ENCODE data around the gene RGS13.

RGS13 gene

DNA sequence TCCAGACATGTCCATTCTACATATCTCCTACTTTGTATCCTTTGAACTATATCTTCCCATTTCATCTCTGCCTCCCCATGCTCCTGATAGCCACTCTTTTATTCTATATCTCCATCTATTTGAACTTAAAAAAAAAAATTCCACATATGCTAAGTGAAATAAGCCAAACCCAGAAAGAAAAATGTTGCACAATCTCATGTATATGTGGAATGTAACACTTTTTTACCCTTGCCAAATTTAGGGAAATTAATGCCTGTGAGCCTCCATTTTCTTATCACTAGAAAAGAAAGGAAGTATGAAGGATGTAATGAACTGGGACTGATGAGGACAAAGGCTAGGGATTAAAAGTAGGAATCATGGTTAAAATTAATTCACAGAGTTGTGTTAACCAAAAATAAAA lies 53.5 kb downstream of the RGS13 start:
- peaks cover 14% of the 10 kb centered on the region for H3K9me3 ChIP-seq (ENCODE audit: insufficient read depth, low read length)
- TF ChIP-seq YY1 (IDR thresholded peaks at IDR 0.05; ENCODE audit: insufficient read depth, insufficient read length) (no peak), SUZ12 (IDR thresholded peaks at IDR 0.05; ENCODE audit: extremely low read depth, insufficient read depth, insufficient read length) (no peak), ZNF274 (IDR thresholded peaks at IDR 0.05; ENCODE audit: low read depth, low read length) (no peak)
- no peaks in the 10 kb centered on the region for H3K27me3 ChIP-seq (ENCODE audit: insufficient read depth, insufficient read length)
- no peaks in the 10 kb centered on the region for H3K4me1 ChIP-seq (ENCODE audit: insufficient read depth, insufficient read length)
- no peaks in the 10 kb centered on the region for H3K36me3 ChIP-seq (ENCODE audit: insufficient read depth, insufficient read length, low read length)
- no peak overlapping the region for H3K4me3 ChIP-seq (ENCODE audit: insufficient read length, low read depth)
- no peak for DNase-seq (ENCODE audit: low read depth, low spot score)
- H3K9ac ChIP-seq (ENCODE audit: insufficient read length, low read depth): no peak overlapping the region

DNA sequence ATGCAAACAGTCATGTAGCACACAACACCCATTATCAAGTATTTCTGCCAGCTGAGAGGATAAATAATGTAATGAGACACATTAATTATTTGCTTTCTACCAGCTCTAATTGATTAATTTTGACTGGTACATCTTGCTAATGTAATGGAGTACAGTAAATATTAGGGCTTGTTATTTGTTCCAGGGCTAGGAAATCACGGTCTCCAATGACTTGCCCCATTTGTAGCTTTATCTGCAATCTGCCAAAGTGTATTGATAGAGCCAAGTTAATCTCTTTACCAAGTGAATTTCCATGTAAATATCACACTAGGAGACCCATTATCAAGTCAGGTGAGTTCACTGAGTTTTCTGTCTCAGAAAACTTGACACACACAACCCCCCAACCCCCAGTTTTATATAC lies 55.1 kb downstream of the RGS13 start:
- Histone ChIP-seq H3K9me3 (ENCODE audit: insufficient read depth, low read length) (peaks cover 14% of the 10 kb centered on the region), H3K4me1 (ENCODE audit: insufficient read depth, insufficient read length) (no peaks in the 10 kb centered on the region), H3K9ac (ENCODE audit: insufficient read length, low read depth) (no peak overlapping the region), H3K27me3 (ENCODE audit: insufficient read depth, insufficient read length) (no peaks in the 10 kb centered on the region), H3K36me3 (ENCODE audit: insufficient read depth, insufficient read length, low read length) (no peaks in the 10 kb centered on the region), H3K4me3 (ENCODE audit: insufficient read length, low read depth) (no peak overlapping the region)
- TF ChIP-seq ZNF274 (IDR thresholded peaks at IDR 0.05; ENCODE audit: low read depth, low read length): no peak
- TF ChIP-seq YY1 (IDR thresholded peaks at IDR 0.05; ENCODE audit: insufficient read depth, insufficient read length): no peak
- TF ChIP-seq SUZ12 (IDR thresholded peaks at IDR 0.05; ENCODE audit: extremely low read depth, insufficient read depth, insufficient read length): no peak
- DNase-seq (ENCODE audit: low read depth, low spot score): no peak

DNA sequence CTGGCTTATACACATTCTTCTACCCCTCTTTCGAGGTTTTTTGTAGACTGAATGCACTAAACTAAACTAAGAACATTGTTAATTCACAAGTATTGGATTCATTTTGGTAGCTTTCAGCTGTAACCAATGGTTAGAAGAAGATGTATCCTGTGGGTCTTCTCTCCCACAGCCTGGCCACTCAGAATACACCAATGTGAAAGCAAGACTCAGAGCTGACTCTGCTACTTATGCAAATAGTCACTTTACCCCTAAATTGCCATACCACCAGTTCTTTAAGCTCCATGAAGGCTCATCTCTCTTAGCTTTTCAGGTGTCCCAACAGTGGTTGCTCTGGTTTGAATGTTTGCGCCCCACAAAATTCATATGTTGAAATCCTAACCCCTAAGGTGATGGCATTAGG lies 60.1 kb downstream of the RGS13 start:
- Histone ChIP-seq H3K27me3 (ENCODE audit: insufficient read depth, insufficient read length) (no peaks in the 10 kb centered on the region), H3K9me3 (ENCODE audit: insufficient read depth, low read length) (no peaks in the 10 kb centered on the region), H3K4me3 (ENCODE audit: insufficient read length, low read depth) (no peak overlapping the region), H3K4me1 (ENCODE audit: insufficient read depth, insufficient read length) (no peaks in the 10 kb centered on the region), H3K36me3 (ENCODE audit: insufficient read depth, insufficient read length, low read length) (no peaks in the 10 kb centered on the region), H3K9ac (ENCODE audit: insufficient read length, low read depth) (no peak overlapping the region)
- no peak for DNase-seq (ENCODE audit: low read depth, low spot score)
- TF ChIP-seq SUZ12 (IDR thresholded peaks at IDR 0.05; ENCODE audit: extremely low read depth, insufficient read depth, insufficient read length) (no peak), YY1 (IDR thresholded peaks at IDR 0.05; ENCODE audit: insufficient read depth, insufficient read length) (no peak), ZNF274 (IDR thresholded peaks at IDR 0.05; ENCODE audit: low read depth, low read length) (no peak)

DNA sequence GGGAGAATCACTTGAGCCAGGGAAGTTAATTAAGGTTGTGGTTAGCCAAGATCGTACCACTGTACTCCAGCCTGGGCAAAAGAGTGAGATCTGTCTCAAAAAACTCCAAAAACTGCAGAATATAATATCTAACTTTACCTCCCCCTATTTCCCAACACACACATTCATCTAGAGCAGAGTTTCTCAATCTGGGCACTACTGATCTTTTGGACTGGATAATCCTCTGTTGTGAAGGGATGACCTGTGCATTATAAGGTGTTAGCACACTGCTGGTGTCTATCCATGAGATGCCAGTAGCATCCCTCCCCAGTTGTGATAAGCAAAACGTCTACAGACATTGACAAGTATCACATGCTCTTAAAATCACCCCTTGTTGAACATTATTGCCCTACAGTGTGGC lies 61.8 kb downstream of the RGS13 start:
- DNase-seq (ENCODE audit: low read depth, low spot score): no peak
- H3K27me3 ChIP-seq (ENCODE audit: insufficient read depth, insufficient read length): no peaks in the 10 kb centered on the region
- no peak overlapping the region for H3K9ac ChIP-seq (ENCODE audit: insufficient read length, low read depth)
- H3K36me3 ChIP-seq (ENCODE audit: insufficient read depth, insufficient read length, low read length): no peaks in the 10 kb centered on the region
- no peaks in the 10 kb centered on the region for H3K9me3 ChIP-seq (ENCODE audit: insufficient read depth, low read length)
- H3K4me1 ChIP-seq (ENCODE audit: insufficient read depth, insufficient read length): no peaks in the 10 kb centered on the region
- no peak overlapping the region for H3K4me3 ChIP-seq (ENCODE audit: insufficient read length, low read depth)
- TF ChIP-seq ZNF274 (IDR thresholded peaks at IDR 0.05; ENCODE audit: low read depth, low read length): no peak
- no peak for TF ChIP-seq SUZ12 (IDR thresholded peaks at IDR 0.05; ENCODE audit: extremely low read depth, insufficient read depth, insufficient read length)
- no peak for TF ChIP-seq YY1 (IDR thresholded peaks at IDR 0.05; ENCODE audit: insufficient read depth, insufficient read length)

DNA sequence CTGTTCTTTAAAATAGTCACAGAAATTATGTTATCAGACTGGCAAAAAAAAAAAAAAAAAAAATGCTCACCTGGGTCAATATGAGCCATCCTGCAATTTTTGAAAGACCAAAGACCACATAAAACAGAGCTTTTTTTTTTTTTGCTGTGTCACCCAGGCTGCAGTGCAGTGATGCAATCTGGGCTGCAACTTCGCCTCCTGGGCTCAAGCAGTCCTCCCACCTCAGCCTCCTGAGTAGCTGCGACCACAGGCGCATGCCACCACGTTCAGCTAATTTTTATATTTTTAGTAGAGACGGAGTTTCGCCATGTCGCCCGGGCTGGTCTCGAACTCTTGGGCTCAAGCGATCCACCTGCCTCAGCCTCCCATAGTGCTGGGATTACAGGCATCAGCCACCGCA lies 62.8 kb downstream of the RGS13 start:
- Histone ChIP-seq H3K9me3 (ENCODE audit: insufficient read depth, low read length) (no peaks in the 10 kb centered on the region), H3K4me1 (ENCODE audit: insufficient read depth, insufficient read length) (no peaks in the 10 kb centered on the region), H3K9ac (ENCODE audit: insufficient read length, low read depth) (no peak overlapping the region), H3K27me3 (ENCODE audit: insufficient read depth, insufficient read length) (no peaks in the 10 kb centered on the region), H3K4me3 (ENCODE audit: insufficient read length, low read depth) (no peak overlapping the region), H3K36me3 (ENCODE audit: insufficient read depth, insufficient read length, low read length) (no peaks in the 10 kb centered on the region)
- no peak for DNase-seq (ENCODE audit: low read depth, low spot score)
- TF ChIP-seq SUZ12 (IDR thresholded peaks at IDR 0.05; ENCODE audit: extremely low read depth, insufficient read depth, insufficient read length) (no peak), ZNF274 (IDR thresholded peaks at IDR 0.05; ENCODE audit: low read depth, low read length) (no peak), YY1 (IDR thresholded peaks at IDR 0.05; ENCODE audit: insufficient read depth, insufficient read length) (no peak)

DNA sequence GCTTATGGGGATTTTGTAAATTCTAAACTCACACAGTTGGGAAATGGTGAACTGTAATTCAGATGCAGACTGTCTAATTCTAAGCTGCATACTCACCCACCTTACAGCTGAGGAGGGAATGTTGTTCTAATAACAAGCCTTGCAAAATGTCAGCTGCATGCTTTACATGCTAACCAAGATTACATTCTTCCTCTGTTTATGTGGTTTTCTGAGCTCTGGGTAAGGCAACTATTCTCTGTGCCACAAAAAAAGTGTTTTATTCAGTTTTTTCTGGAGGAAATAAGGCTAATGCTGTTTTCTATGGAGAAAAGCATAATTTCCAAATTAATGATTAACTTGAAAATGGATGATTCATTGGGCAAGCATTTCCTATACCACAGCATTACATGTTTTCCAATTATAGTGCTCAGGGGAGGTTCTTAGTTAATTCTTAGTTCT lies 64.9 kb downstream of the RGS13 start:
- H3K4me3 ChIP-seq (ENCODE audit: insufficient read length, low read depth): no peak overlapping the region
- no peak for TF ChIP-seq ZNF274 (IDR thresholded peaks at IDR 0.05; ENCODE audit: low read depth, low read length)
- no peak for TF ChIP-seq YY1 (IDR thresholded peaks at IDR 0.05; ENCODE audit: insufficient read depth, insufficient read length)
- no peak for TF ChIP-seq SUZ12 (IDR thresholded peaks at IDR 0.05; ENCODE audit: extremely low read depth, insufficient read depth, insufficient read length)
- no peaks in the 10 kb centered on the region for H3K9me3 ChIP-seq (ENCODE audit: insufficient read depth, low read length)
- no peak for DNase-seq (ENCODE audit: low read depth, low spot score)
- no peaks in the 10 kb centered on the region for H3K36me3 ChIP-seq (ENCODE audit: insufficient read depth, insufficient read length, low read length)
- H3K4me1 ChIP-seq (ENCODE audit: insufficient read depth, insufficient read length): no peaks in the 10 kb centered on the region
- H3K27me3 ChIP-seq (ENCODE audit: insufficient read depth, insufficient read length): no peaks in the 10 kb centered on the region
- no peak overlapping the region for H3K9ac ChIP-seq (ENCODE audit: insufficient read length, low read depth)

DNA sequence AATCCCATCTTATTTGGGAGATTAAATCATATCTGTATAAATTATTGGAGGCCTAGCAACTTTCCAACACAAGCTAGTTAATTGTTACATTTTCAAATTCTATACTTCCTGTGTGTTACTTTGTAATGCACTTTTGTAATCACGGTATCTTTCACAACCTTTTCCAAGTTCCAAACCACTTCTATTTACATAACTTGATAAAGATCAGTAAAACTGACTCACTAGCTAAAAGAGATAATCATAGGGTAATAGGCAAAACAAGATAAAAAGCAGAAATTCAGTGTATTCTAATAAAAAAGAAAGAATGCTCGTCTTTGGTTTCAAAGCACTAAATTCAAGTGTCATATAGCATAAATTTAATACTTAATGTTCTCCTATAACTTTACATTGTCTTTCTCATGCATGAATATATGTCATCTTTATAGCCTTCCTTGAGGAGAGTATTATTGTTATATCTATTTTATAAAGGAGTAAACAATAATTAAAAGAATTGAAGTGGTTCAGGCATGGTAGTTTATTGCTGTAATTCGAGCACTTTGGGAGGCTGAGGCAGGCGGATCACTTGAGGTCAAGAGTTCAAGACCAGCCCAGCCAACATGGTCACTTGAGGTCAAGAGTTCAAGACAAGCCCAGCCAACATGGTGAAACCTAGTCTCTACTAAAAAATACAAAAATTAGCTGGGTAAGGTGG lies 66.4 kb downstream of the RGS13 start:
- Histone ChIP-seq H3K4me3 (ENCODE audit: insufficient read length, low read depth) (no peak overlapping the region), H3K9ac (ENCODE audit: insufficient read length, low read depth) (no peak overlapping the region), H3K27me3 (ENCODE audit: insufficient read depth, insufficient read length) (no peaks in the 10 kb centered on the region), H3K4me1 (ENCODE audit: insufficient read depth, insufficient read length) (no peaks in the 10 kb centered on the region), H3K9me3 (ENCODE audit: insufficient read depth, low read length) (no peaks in the 10 kb centered on the region), H3K36me3 (ENCODE audit: insufficient read depth, insufficient read length, low read length) (no peaks in the 10 kb centered on the region)
- no peak for DNase-seq (ENCODE audit: low read depth, low spot score)
- TF ChIP-seq ZNF274 (IDR thresholded peaks at IDR 0.05; ENCODE audit: low read depth, low read length): no peak
- no peak for TF ChIP-seq SUZ12 (IDR thresholded peaks at IDR 0.05; ENCODE audit: extremely low read depth, insufficient read depth, insufficient read length)
- no peak for TF ChIP-seq YY1 (IDR thresholded peaks at IDR 0.05; ENCODE audit: insufficient read depth, insufficient read length)
